Neural cell (in vitro differentiated cells): ENCODE data around the gene CLEC2D.

Source experiments
- EP300 ChIP-seq: fragments of 450-650 bp; conservative IDR thresholded peaks from 2 replicates; pipeline ENCODE4 v1.6.1; 2014; ENCODE audit warnings: antibody characterized with exemption, mild to moderate bottlenecking, moderate library complexity; ENCODE audit not compliant: poor library complexity, severe bottlenecking
- EZH2 ChIP-seq: fragments of 200-600, 300-800 bp; shearing (Covaris generic), sonication (generic); IDR thresholded peaks from 2 replicates; pipeline ENCODE4 v1.6.1; 2014; ENCODE audit warnings: antibody characterized with exemption, low read length, borderline replicate concordance, mild to moderate bottlenecking; ENCODE audit not compliant: insufficient read depth, poor library complexity, severe bottlenecking
- TF ChIP-seq, protein P1 (sequence below): fragments of 450-650 bp; IDR thresholded peaks from 2 replicates; pipeline ENCODE4 v1.5.1; 2014; ENCODE audit warnings: antibody characterized with exemption, mild to moderate bottlenecking, moderate library complexity; ENCODE audit not compliant: poor library complexity, severe bottlenecking

- TF ChIP-seq EP300: no peak
- TF ChIP-seq, protein P1, sequence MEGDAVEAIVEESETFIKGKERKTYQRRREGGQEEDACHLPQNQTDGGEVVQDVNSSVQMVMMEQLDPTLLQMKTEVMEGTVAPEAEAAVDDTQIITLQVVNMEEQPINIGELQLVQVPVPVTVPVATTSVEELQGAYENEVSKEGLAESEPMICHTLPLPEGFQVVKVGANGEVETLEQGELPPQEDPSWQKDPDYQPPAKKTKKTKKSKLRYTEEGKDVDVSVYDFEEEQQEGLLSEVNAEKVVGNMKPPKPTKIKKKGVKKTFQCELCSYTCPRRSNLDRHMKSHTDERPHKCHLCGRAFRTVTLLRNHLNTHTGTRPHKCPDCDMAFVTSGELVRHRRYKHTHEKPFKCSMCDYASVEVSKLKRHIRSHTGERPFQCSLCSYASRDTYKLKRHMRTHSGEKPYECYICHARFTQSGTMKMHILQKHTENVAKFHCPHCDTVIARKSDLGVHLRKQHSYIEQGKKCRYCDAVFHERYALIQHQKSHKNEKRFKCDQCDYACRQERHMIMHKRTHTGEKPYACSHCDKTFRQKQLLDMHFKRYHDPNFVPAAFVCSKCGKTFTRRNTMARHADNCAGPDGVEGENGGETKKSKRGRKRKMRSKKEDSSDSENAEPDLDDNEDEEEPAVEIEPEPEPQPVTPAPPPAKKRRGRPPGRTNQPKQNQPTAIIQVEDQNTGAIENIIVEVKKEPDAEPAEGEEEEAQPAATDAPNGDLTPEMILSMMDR: no peak
- TF ChIP-seq EZH2: no peak
Measured at GRCh38 chr12:9626291-9626690, 43.2 kb upstream of the CLEC2D start.
